NCI-H2029 treated with DMSO at 0.1 percent for 48 hours (cell line): ENCODE results near the gene NTM.

Experiments
- DNase-seq: peaks from one replicate; lab custom pipeline; 2025; lab: John Stamatoyannopoulos, UW

The NTM gene

DNA sequence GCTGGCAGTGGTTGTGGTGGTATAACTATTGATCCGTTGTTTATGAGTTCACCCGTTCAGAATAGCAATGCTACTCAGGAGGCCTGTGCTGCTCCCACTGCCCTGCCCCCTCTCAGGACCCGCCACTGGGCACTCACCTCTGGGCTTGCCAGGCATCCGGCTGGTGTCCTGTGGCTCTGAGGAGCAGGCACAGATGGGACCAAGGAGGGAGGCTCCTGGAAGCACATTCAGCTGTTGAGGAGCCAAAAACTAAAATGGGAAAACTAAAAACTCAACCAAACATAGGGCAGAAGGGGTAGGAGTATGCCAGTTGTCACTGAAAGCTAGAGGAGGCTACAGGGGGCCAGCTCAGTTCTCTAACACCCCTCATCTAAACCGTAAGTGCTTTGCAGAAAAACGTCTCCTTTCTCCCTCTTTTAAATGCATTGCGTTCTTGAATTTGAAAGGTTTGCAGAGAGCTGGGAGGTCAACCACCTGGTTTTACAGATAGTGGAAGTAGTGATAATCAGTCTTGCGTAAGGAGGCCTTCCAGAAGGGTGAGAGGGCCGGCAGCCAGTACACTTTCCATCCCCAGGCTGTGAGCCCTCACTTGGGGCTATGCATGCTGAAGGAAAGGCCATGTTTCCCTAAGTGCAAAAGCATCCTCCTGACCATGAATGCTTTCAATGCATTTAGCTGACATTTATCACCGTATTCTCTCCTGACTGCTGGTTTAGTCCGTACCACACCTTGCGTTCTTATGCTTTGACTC is 547.4 kb downstream of the NTM start:
- DNase-seq = no peak

- no peak for DNase-seq
Measured at GRCh38 chr11:131918663-131919062, 548.2 kb downstream of the NTM start.

- DNase-seq = no peak
Measured at GRCh38 chr11:131922220-131922619, 551.8 kb downstream of the NTM start.

DNA sequence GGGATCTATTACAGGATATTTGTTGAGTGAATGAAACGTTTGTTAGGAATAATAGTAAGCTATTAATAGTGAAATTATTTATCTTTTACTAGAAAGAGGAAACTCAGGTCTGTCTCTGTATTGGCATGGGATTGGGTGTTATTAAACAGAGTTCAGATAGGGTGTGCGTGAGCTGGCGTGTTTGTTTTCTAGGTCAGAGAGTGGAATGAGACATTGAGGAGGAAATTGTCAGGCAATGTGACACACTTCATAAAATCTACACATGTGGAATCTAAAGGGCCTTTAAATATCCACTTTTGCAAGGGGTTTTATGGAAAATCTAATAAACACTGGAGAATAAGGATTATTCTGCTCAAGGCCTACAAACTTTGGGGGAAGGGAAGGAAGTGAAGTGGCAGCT is 552.9 kb downstream of the NTM start:
- no peak for DNase-seq

GRCh38 chr11:131924001-131924400 is 553.6 kb downstream of the NTM start:
- no peak for DNase-seq

- DNase-seq = no peak
Measured at GRCh38 chr11:131924457-131925201, 554.2 kb downstream of the NTM start.

- no peak for DNase-seq
Measured at GRCh38 chr11:131925829-131926228, 555.4 kb downstream of the NTM start.

DNA sequence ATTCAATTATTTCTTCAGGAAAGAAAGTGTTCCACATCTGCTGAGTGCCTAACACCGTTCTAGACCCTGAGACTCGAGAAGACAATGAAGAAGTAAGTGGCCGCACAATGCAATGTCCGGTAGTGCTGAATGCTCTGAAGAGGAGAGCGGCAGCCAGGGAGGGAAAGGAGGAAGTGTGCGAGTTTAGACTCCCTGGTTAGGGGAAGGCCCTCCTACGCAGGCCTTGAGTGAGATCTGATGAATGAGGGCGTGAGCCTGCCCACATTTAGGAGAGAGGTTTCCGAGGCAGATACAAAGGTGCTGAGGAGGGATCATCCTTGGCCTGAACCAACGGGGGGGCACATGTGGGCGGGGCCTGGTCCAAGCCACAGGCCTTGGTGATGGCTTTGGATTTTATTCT is 558.6 kb downstream of the NTM start:
- no peak for DNase-seq

- no peak for DNase-seq
Measured at GRCh38 chr11:131932584-131933325, 562.3 kb downstream of the NTM start.

DNA sequence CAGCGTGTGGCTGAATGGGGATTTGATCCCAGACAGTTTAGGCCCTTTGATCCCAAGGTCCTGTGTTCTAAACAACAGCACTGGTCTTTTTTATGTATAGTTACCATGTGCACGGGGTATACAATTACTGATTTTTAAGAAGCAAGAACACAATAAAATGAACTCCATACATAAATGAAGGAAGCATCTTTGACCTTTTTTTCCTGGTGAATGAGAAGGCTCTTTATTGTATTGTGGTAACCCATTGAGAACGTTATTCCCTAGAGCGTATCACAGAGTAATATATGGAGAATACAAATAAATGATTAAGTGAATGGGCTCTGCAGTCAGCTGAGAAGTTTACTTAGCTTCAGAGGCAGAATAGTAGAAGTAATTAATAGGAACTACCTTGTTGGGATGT is 563.6 kb downstream of the NTM start:
- DNase-seq = no peak

GRCh38 chr11:131938351-131938751 is 567.9 kb downstream of the NTM start:
- no peak for DNase-seq

GRCh38 chr11:131940126-131940525 is 569.7 kb downstream of the NTM start:
- DNase-seq = no peak

DNA sequence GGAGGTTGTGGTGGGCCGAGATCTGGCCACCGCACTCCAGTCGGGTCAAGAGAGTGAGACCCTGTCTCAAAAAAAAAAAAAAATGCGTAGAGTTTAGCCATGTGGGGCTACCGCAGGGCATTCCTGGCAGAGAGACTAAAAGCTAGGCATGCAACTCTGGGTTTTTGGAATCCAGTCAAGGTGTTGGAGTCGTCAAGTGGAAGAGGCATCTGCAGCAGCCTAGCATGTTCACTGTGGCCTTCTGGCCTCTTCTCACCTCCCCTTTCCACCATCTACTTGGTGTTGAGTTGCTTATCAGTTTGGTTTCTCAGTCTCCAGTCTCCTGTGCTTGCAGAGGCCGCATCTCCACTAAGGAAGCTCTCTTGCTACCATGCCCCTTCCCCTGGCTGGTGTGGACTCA is 572.5 kb downstream of the NTM start:
- DNase-seq = no peak

GRCh38 chr11:131943295-131943694 is 572.9 kb downstream of the NTM start:
- DNase-seq = no peak

DNA sequence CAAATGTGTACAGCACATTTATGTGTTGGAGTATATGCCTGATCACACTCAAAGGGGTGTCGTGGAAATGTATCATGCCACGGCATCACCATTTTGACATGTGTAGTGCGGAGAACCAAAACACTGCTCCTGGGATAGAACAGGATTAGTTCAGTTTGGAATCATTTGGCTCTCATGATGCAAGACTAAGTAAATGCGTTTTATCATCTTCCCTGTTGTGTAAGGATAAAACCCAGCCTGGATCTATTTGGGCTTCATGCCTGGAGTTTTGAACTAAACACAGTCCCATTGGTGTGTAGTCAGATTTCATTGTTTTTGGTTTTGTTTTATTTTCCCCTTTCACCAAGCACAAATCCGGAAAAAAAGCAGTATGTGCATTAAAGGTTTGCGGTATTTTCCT is 574.3 kb downstream of the NTM start:
- no peak for DNase-seq

DNA sequence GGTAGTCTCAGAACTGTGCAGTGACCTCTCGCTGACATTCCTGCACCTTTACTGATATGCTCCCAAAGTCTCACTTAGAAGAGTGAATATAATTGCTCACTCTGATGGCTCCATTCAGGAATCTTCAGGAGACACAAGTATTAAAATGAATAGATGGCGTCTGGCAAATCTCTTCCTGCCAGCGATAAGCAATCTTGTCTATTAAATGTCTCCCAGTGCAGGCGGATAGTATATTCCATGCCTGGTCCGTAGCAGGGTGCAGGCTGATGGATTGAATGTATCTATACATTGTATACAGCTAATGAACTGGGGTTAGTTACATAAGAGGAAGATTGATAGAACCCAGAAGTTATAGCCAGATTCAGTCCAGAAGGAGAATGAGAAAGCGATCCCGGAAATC is 575.3 kb downstream of the NTM start:
- DNase-seq = no peak

GRCh38 chr11:131947511-131947910 is 577.1 kb downstream of the NTM start:
- no peak for DNase-seq

GRCh38 chr11:131951121-131951520 is 580.7 kb downstream of the NTM start:
- DNase-seq = no peak

- no peak for DNase-seq
Measured at GRCh38 chr11:131954146-131954545, 583.7 kb downstream of the NTM start.

- no peak for DNase-seq
Measured at GRCh38 chr11:131955904-131956303, 585.5 kb downstream of the NTM start.

- DNase-seq = no peak
Measured at GRCh38 chr11:131957201-131957600, 586.8 kb downstream of the NTM start.

GRCh38 chr11:131957875-131958274 is 587.5 kb downstream of the NTM start:
- DNase-seq = no peak

- DNase-seq = no peak
Measured at GRCh38 chr11:131962818-131963217, 592.4 kb downstream of the NTM start.
